NCI-H146 (cell line): ENCODE measurements around the gene RPL19.
A peak's percentile ranks its signal among the peaks of the same experiment; 100 is the strongest.

Experiments
- DNase-seq: peaks from one replicate; lab custom pipeline; 2025; lab: John Stamatoyannopoulos, UW

Gene RPL19

DNA sequence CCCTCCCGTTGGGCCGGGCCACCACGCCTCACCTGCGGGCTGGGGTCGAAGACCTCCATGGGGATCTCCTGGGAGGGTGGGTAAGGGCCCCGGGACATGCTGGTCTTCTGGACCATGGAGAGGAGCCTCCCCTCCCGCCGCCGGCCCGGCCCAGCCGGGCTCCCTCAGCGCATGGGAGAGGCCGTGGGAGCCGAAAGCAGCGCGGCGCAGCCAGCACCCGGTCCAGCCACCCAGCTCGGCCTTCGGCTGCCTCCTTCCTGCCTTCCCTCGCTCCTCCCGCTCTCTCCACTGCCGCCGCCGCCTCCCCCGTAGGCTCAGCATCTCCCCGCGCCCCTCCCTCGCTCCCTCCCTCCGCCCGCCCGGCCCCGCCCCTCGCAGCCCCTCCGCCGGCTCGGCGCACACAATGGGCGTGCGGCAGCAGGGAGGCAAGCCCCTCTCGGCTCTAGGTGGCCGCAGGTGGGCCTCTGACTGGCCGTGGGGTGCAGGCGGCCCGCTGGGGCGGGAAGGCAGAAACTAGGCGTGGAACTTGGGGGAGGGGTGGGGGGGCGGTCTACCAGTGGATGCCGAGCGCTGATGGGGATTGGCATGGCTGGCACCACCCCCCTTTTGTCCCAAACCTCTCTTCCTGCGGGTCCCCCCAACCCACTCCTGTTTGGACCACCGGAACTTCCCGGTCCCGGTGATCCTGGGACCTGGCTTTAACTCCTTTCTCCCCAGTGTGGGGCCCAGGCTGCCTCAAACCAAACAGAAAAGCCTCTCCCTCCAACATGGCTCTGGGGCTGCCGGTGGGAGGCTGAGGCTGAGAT lies 2.5 kb upstream of the RPL19 start, which contains the start of gene CACNB1:
Gene CACNB1, minus strand, starts transcription at position 290 of the 806 bp plus-strand sequence. Its CDS starts 174 bp downstream, at position 116.
- DNase-seq: peak; percentile 89

DNA sequence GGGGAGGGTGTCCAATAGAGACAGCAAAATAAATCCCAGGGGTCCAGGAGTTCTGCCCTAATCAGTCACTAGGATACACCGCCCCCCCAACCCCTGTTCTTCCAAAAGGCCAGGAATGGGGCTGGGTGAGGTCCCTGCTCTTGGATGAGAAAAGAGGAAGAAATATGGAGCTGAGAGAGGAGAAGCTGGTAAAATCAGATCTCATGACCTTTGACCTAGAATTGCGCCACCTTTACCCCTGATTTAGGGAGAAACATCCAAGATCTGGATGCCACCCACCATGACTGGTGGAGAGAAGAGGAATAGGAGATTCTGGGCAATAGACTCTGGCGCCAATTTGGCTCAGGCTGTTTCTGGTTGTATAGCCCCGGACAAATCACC lies 1.9 kb upstream of the RPL19 start:
- peak; percentile 46 for DNase-seq

DNA sequence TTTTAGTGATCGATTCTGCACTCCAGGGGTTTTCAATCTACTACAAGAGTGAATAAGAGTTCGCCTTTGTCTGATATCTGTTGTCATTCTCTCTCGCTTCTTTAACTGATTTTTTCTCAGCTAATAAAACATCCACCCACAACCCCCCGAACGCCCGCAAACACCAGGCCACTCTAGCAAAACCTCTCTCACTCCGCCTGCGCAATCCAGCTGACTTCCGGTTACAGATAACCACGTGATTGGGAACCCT lies 338 bp upstream of the RPL19 start:
- DNase-seq: peak; percentile 97

DNA sequence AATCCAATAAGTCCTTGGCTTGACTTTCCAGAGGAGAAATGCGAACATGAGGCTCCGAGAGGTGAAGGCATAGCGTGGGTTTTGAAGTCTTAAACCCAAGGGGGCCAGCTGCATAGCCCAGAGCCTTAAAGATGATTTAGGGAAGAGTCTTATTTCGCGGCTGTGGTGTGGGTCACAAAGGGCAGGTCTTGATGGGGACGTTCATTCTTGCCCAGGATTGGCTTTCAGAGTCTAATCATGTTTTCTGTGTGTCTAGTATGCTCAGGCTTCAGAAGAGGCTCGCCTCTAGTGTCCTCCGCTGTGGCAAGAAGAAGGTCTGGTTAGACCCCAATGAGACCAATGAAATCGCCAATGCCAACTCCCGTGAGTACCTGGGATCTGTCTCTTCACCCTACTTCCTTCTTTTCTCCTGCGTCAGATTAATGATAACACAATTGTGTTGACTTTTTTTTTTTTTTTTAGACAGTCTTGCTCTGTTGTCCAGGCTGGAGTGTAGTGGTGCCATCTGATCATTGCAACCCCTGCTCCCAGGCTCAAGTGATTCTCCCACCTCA lies 951 bp downstream of the RPL19 start:
- no peak for DNase-seq

DNA sequence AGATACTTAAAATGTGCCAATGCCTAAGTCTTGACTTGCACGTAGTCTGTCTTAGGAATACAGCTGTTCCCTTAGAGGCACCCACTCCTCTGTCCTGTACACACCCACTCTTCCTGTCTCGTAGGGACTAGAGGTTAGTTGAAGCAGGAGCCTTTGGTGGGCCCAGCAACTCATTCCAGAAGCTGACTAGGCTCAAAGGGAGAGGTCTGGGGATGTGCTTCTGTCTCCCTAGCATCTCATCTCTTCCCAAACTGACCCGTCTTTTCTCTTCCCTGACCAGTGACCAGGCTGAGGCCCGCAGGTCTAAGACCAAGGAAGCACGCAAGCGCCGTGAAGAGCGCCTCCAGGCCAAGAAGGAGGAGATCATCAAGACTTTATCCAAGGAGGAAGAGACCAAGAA lies 4.2 kb downstream of the RPL19 start:
- no peak for DNase-seq

DNA sequence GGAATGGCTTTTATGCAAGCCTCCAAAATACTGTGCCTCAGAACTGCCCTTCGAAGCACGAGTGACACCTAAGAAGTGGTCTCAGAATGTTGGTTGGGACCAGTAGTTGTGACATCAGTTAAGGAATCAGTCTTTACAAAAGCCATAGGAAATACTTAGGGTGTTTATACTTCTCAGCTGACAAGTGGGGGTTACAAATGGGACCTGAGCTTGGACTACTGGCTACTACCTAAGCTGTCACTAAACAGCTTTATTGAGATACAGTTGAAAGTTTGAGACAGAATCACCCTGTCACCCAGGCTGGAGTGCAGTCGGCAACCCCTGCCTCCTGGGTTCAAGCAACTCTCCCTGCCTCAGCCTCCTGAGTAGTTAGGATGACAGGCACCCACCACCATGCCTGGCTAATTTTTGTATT lies 5.0 kb downstream of the RPL19 start:
- DNase-seq: no peak

DNA sequence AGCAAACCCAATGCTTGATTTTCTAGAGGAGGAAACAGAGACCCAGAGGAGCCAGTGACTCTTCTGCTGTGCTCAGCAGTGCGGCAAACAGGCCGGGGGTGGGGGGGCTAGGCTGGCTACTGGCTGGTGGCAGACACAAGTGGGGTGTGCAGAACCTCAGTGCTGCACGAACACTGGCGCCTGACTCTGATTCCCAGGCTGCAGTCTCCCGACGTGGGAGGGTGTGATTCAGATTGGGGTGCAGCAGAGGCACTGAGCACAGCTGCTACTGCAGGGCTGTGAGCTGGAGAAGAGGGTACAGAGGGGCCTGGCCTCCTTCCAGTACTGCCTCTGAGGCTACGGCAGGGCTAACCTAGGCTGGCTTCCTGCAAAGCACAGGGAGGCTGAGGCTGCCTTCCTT lies 8.1 kb downstream of the RPL19 start:
- DNase-seq: no peak

DNA sequence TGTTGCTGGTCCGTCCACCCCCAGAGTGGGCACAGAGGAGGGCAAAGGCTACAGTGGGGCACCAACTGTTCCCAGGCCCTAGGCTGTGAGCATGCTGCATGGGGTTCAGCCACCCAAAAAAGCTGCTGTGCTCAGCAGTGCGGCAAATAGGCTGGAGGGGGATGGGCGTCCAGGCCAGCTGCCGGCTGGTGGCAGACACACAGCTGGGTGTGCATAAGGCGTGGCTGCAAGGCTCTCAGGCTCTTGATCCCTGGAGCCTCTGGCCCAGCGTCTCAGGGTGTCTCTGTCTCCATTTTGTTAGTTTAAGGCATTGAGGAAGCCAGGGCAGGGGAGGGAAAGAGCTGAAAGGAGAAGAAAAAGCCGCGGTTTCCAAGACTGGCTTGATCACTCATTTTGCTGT lies 8.8 kb downstream of the RPL19 start:
- peak; percentile 22 for DNase-seq

DNA sequence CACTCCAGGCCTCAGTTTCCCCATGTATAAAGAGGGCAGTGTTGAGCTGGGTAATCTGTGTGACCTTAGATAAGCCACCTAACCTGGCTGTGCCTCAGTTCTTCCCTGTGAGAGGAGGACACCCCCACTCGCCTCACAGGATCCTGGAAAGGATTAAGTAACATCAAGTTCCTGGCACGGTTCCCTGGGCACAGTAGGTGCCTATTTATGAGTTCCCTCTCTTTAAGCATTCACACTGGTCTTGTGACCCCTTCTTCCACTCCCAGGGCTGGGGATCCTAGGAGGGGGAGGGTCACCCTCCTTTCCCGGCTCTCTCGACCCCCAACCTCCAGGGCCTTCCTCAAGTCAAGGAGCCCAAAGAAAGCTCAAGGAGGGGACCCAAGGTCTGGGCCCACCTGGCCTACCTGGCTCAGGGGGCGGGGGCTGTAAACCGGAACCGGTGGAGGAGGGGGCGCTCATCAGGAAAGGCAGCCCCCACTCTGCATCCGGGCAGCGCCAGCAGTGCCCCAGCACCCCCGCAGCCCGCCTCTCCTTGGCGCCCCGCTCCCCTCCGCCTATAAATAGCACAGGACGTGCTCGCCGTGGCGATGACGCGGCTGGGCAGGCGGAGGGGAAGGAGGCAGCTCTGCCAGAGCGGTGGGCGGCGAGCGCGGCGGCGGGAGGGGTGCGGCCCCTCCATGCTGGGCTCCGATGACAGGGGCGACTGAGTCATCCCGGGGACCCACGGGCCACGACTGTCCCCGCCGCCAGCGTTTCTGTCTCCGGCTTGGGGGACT lies 9.4 kb downstream of the RPL19 start:
- peak; percentile 31 for DNase-seq

DNA sequence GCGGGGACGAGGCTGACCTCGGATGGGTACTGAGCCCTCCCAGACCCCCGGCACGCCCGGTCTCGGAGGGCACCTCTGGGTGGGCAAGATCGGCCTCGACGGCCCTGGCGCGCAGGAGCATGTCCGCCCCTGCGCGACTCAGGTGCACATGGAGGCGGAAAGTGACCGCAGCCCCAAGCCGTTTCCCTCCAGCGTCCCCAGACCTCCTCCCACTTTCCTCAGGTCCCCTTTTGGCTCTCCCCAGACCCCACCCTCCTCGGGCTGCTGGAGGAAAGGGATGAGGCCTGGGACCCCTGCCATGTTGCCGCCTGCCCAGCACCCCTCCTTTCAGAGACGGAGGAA lies 10.0 kb downstream of the RPL19 start:
- no peak for DNase-seq

DNA sequence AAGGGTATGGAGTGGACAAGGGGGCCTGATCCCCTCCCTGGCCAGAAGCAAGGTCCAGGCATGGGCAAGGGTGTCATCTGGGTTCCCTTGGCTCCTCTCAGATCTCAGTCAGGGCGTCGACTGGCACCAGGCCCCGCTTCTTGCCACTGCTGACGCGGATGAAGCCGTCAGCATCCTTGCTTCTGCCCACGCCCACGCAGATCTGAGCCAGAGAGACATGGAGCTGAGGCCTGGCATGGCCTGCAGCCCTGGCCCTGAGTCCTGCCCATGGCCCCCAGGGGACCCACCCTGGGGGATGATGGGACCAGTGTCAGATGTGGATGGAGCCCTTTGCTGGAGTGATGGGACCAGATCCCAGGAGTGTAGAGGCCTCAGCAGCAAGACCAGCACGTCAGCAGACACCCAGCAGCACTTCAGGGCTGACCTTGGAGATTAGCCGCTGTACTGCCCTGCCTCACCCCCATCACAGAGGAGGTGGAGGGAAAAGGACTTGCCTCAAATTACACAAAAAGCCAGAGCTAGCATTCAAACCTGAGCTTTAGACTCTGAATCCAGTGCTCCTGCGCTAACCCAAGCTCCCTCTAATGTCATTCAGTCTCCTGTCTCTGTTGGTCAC lies 12.2 kb downstream of the RPL19 start:
- no peak for DNase-seq

DNA sequence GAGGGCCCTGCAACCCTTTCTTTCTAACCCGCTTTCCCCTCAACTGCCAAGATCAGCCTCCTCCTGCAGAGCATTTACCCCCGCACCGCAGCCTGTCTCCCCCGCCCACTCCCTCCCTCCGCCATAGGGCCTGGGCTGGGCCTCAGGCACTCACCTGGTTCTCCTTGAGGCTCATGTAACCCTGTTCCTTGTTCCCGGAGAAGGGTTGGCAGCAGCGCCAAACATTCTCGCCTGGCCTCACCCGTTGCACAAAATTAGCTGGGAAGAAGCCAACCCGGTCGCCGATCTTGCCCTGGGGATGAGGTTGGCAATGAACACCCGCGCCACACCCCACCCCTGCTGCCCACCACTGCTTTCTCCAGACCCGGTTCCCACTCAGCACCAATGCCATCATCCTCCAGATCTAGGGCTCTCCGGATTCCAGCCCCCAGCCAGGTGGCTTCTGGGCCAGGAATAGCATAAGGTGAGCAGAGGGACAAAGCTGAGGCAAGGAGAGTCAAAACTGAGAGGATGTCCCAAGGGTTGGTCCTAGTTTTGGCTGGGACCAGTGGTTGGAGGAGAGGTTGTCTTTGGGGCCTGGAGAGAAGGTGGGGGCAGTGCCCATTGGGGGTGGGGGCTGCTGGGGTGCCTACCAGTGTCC lies 12.9 kb downstream of the RPL19 start:
- no peak for DNase-seq

DNA sequence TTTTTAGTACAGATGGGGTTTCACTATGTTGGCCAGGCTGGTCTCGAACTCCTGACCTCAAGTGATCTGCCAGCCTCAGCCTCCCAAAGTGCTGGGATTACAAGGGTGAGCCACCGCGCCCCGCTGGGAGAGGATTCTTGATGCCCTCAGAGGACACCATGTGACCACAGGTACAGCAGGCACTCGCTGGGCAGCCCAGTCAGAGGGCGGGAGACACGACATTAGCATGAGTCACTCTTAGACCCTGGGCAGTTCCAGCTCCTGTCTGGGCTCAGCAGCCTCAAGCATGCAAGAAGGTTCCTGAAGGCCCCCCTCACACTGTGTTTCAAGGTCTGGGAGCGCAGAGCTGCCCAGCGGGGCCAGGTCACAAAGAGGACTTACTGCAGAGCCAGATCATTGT lies 13.8 kb downstream of the RPL19 start:
- no peak for DNase-seq

DNA sequence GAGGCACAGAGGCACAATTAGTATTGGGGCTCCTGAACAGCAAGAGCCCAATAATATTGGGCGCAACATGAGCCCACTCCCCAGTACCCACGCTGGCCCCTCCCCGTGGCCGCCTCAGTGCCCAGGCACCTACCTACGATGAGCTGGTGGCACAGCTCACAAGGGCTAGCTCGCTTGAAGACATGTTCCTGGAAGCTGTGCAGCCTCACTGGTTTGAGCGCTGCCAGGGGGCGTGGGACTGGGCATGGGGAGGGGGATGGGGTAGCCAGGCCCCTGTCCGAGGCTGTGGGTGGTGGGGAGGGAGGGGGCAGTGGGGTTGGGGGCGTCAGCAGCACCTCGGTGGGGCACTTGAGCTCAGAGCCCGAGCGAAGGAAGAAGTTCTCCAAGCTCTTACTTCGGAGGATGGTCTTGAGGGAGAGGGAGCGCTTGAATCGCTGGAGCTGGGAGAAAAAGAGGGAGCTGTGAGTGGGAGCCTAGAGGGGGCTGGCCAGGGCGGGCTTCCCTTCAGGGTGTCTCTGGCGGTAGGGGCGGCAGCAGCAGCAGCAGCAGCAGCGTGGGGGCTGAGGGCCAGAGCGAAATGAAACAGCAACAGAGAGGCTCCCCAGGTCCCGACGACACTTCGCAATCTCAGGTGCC lies 17.8 kb downstream of the RPL19 start:
- DNase-seq: no peak

DNA sequence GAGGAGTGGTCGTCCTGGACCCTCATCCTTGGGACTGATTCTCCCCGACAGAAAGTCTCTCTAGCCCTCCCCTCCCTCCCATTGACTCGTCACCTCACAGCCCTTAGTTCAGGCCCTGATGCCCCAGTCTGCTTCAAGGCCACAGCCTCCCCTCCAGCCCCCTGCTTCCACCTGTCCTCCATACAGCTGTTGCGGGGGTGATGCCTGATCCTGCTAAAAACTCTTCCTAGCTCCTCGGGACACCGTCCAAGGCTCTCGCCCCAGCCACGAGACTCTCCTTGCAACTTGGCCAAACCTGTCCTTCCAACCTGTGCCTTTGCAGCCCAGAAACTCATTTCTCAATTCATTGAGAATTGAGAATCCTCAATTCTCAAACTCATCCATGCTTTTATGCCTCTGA lies 18.8 kb downstream of the RPL19 start:
- no peak for DNase-seq

DNA sequence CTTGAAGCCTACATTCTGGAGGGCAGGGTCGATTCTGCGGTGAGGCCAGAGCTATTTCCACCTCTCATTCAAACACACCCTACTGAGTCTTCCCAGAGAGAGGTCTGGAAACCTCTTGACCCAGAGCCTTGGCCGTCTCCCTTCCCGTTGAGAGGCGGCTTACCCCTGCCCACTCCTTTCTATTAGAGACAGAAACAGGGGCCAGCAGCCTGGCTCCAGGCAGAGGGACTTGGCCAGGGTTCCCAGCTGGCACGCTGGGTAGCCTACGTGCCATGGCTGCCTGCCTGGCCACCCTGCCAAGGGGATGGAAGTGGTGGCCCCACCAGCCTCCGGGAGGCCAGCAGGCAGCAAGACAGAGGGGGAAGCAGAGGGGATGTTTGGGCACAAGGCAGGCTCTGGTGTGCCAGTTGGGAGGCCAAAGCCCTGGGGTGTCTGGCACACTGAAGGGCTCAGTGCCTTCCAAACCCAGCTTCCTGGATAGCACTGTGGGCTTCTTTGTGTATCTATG lies 19.6 kb downstream of the RPL19 start:
- no peak for DNase-seq

DNA sequence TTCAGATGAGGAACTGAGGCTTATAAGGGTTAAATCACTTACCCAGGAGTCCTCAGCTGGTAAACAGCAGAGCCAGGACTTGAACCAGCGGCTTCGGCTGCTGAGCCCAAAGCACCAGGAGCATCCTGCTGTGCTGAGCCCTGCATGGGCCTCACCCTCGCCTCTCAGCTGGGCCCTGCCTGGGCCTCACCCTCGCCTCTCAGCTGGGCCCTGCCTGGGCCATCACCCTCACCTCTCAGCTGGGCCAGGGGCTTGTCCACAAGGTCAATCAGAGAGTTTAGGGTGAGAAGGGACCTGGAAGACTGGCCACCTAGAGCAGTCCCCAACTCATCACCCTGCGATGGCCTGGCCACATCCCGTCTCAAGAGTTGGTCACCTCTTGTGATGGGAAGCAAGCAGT lies 21.5 kb downstream of the RPL19 start:
- no peak for DNase-seq

DNA sequence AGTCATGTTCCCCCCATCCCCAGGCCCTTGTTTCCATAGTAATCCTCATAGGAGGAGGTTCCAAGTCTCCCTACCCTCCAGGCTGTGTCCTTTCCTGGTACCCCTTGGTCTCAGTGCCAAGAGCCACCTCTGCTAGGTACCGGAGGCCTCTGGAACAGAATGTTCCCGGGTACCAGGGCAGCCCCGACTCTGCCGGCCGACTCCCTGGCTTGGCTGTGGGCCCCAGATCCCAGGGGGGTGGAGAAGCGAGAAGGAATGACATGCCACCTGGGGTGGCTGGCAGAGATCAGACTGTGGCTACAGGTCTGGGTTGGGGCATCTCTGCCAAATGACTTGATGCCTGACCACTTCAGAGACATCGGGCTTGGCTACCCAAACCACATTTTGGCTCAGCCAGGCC lies 22.1 kb downstream of the RPL19 start:
- no peak for DNase-seq

DNA sequence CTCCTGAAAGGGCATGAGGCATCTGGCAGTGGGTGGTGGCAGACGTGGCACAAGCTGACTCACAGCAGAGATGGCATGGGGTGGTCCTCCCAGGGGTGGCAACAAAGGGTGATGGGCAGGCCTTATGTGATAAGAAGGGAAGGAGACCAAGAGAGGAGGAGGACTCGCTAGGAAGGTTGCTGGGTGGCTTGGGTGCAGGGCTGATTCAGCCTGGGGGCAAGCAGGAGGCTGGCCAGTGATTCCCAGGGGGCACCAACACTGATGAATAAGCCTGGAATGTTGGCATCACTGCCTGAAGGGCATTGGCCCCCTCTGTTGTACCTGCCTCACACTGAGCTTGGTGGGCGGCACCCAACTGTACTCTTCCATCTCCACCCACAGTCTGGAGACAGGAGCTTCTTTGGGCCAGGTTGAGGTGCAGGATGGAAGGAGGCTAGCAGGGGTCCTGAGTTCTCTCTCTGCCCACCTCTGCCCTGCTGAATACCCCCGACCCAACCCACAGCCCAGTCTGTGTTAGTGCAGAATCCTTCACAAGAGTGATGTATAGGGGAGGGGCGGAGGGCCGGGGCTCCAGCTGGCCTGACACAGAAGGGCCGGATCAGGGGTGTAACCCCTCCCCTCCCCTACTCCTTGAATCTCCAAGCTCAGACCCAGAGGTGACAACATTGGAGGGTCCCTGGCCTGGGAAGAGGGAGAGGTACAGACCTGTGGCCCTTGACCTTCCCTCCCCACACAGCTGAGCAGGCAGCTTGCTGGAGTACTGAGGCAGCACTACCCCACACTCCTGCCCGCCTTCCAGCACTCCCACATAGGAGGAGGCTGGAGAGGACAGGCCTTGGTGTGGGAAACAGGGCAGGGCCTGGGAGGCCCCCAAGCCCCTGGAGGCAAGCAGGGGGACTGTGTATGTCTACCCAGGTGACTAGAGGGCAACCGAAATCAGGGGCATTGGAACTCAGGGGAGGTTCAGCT lies 23.1 kb downstream of the RPL19 start:
- DNase-seq: no peak

DNA sequence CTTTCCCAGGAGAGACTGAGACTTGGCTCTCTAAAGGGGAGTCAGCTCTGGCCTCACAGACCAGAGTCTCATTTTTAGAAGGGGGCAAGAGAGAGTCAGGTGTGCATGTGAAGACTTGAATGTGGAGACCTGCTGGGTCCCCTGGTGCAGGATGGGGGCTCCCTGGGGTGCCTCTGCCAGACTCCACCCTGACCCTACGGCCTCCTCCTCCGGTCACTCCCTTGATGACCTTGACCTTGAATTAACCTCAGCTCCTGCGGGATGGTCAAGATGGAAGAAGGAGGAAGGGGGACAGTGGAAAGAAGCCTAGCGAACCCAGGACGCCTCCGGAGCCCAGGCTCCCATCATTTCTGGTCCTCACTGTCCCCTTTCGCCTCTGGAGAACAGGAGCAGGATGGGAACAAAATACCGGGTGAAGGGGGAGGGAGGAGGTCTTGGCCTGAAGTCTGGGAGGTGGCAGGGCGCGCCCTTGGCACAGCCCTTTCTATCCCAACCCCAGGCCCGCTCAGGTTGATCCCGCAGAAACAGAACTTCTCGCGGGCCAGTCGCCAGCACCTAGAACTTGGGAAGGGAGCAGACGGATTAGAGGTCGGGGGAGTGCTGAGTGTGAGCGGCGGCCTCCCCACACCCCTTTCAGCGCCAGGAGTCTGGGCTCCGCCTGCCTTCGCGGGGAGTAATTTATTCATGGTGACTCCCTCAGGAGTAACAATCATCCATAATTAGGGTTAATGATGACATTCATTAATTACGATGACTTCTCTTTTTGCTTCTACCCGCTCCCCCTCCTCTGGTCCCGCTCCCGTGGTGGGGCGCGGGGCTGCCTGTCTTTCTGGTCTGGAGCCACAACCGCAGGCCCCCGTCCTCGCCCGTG lies 24.1 kb downstream of the RPL19 start:
- DNase-seq: no peak
